ENCODE measurements around the gene STK39. TPM values are rescaled to one million over a fixed set of nuclear protein-coding genes. Genes with fewer than 3 reads are reported as not detected.

Gene STK39
- total RNA-seq, 2 experiments from 2014 or later = 43.1 TPM

Other genes with a start within 250 kb of the STK39 start
- 1 to 10 TPM; 9.7 to 10.0 TPM for gene CERS6, start 208.7 kb upstream of the STK39 start, total RNA-seq

Data from activated naive CD4-positive, alpha-beta T cell treated with anti-CD3 and anti-CD28 coated beads for 36 hours (primary cell).